ENCODE measurements around the gene PRKCE.

GRCh38 chr2:45909171-45909565 is 257.7 kb downstream of the PRKCE start:
- TF ChIP-seq GATA2 (IDR thresholded peaks at IDR 0.05; ENCODE audit: low read depth, low read length), result no peak
- no peak for TF ChIP-seq GATA3 (IDR thresholded peaks at IDR 0.05; ENCODE audit: low read depth, low read length)
